GM20431 (cell line): Measurements from ENCODE around the gene CCDC146.

Source experiments
- in situ Hi-C: fragments of 300-500 bp; cut with MseI, MboI; formaldehyde crosslinking; loops from one replicate; pipeline ENCODE4 v1.15.0; 2020; ENCODE audit warnings: low sequenced_read_pairs; ENCODE audit not compliant: unreplicated experiment

CCDC146 gene

DNA sequence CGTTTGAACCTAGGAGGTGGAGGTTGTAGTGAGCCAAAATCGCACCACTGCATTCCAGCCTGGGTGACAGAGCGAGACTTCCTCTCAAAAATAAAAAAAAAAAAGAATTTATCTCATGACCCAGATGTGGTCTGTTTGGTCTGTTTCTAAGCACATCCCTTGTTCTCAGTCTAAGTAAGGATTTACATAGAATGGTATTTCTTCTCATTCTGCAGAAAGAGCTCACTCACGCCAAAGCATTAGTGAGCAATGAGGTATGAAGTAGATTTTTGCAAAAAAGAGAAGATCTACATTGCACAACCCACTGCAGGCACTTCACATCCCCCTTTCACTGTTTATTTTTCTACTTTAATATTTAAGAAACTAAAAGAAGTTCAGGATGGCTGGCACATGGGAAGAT is 153.7 kb downstream of the CCDC146 start:
- in situ Hi-C loops = no loop called here

DNA sequence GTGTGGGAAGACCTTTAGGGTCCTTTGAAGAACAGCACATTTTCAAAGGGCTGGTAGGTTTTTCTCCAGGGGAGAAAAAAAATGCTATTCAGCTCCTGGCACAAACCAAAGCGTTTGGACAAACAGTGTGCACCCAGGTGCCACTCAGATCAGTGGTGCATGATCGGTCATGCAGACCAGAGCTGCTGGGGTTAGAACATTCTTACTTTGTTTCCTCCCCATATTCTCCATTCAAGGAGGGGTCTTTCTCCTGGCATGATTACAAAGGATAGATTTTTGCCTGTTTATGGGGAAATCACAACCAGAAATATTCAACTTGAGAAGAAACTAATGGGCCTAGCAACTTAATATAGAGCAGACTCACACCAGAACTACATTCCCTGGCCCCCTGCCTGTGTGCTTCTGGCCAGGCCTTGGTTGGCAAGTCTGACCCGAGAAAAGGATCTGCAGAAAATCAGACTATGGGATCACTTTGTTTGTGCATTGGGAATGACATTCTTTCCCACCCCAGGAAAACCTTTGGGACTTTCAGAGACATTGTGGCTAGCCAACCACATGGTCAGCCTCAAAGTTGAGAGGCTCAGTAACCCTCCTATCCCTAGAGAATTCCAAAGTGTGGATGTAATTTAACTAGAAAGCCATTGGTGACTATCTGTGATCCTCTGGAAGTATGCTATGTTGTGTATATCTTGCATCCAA is 159.5 kb downstream of the CCDC146 start:
- in situ Hi-C loops = no loop called here

DNA sequence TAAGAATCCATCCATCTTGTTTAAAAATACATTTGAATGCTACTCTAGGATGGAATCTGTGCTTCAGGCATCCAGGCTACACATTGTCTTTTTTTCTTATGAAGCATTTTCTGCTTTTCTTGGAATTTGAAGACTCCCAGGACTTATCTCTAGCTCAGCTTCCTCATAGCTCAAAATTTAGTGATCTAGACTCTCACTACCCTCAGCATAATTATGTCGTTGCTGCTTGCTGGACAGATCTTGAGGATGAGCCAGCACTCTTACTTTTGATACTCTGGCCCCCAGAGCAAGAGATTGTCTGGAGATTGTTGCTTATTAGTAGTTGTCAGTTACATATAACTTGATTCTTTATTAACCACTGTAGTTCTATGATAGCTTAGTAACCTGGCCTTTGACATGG is 160.5 kb downstream of the CCDC146 start:
- in situ Hi-C loops = no loop called here

DNA sequence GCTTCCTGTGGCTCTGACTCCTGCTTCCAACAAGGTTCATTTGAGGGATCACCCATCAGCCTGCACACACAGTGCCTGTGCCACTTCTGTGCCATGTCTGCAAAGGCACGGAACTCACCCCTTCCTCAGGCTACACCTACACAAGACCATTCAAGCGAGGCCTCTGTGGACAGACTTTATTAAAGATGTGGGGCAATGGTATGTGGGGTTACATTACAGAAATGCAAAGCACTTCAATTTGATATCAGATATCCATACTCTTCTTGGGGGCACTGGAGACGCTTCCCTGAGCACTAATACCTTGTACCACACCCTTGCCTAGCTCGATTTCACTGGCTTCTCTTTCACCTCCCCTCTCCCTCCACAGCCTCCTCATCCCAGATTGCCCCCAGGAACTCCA is 161.6 kb downstream of the CCDC146 start:
- in situ Hi-C loops = no loop called here

DNA sequence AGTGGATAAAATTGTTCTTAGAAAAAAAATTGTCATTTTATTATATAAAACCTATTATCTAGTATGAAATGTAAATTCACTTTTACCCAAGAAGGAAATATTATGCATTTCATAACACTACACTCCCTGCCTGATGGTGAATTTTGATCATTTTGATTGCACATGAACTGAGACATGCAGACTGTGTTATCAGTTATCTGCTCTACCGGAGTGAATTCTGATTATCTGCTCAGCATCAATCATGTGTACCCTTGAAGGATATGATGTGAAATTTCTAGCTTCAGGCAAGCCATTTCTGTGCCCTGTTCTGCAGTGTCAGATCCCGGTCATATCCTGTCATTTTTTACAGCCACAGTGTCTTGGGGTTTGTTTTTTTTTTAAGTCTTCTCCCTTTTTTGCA is 162.2 kb downstream of the CCDC146 start:
- in situ Hi-C loops = no loop called here

DNA sequence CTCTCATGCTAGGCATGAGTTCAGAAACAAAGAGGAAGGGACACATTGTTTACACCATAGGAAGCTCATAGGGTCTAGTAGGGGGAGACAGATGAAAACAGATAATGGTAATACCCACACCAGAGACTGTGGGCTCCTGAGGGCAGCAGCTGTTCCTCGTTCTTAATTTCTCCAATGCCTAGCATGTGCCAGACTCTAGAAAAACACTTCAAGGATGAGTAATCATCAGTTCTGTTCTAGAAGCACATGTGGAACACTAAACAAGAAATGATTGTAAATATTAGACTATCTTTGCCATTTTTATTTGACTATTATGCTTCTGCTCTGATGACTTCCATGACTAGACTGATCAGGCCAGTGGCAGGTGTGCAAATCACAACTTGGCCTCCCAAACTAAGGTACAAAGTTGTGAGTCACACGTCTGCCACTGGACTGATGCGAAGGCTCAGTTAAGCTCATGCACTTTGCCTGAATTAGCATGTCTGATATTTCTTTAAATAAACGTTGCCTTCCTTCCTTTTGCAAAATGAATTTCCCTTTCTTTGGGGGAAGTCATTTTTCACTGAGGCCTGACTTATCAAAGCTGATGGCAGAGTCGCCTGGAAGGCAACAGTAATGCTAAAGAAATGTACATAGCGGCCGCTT is 166.4 kb downstream of the CCDC146 start:
- in situ Hi-C loops = no loop called here

DNA sequence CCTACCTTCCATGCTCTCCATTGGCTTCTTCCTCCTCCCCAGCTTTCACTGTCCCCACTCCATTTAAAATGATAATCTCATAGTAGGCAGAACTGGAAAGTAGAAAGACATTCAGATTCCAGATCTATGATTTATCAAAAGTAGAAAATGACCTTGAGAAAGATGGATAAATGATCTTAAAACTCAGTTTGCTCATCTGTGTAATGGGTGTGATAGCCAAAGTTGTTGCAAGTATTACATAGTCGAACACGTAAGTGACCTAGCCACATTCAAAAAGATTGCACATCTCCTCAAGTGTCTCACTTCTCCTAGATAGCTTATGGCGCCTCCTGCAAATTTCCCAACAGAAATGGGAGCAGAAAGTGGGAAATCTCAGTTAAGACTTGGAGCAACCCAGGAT is 167.0 kb downstream of the CCDC146 start:
- in situ Hi-C loops = no loop called here

DNA sequence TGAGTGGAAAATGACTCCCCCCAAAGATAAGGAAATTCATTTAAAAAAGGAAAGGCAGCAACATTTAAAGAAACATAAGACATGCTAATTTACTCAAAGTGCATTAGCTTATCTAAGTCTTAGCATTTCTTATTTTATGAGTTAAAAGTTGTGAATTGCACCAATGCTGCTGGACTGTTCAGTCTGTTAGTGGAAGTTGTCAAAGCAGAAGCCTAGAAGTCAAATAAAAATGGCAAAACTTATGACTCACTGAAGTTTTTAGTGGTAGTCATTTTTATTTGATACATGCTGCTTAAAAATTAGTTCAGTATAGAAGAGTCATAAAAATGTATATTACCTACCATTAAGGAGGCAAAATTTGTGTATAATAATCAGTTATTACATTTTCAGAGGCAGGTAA is 168.0 kb downstream of the CCDC146 start:
- in situ Hi-C loops = no loop called here

DNA sequence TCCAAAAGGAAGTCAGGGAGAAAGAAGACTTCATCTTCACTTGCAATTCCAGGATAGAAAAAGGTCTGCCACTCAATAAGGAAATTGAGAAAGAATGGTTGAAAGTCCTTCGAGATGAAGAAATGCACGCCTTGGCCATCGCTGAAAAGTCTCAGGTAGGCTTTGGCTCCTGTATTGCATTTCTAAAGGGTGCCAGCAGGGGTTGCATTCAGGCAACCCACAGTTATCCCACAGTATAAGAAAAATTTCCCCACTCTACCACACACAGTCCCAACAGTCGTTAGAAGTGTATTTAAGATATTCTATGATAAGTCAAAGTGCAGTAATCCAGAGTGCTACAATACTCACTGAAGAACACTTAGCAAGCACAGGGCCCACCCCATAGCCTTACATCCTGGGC is 170.6 kb downstream of the CCDC146 start:
- in situ Hi-C loops = no loop called here

DNA sequence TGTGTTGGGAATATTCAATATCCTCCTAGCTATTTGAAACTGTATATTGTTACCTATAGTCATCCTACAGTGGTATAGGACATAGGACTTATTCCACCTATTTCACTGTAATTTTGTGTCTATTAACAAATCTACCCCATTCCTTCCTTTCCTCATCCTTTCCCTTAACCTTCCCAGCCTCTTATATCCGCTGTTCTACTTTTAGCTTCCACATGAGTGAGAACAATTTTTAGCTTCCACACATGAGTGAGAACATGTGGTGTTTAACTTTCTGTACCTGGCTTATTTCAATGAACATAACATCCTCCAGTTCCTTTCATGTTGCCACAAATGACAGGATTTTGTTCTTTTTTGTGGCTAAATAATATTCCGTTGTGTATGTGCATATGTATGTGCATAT is 173.1 kb downstream of the CCDC146 start:
- in situ Hi-C loops = no loop called here

DNA sequence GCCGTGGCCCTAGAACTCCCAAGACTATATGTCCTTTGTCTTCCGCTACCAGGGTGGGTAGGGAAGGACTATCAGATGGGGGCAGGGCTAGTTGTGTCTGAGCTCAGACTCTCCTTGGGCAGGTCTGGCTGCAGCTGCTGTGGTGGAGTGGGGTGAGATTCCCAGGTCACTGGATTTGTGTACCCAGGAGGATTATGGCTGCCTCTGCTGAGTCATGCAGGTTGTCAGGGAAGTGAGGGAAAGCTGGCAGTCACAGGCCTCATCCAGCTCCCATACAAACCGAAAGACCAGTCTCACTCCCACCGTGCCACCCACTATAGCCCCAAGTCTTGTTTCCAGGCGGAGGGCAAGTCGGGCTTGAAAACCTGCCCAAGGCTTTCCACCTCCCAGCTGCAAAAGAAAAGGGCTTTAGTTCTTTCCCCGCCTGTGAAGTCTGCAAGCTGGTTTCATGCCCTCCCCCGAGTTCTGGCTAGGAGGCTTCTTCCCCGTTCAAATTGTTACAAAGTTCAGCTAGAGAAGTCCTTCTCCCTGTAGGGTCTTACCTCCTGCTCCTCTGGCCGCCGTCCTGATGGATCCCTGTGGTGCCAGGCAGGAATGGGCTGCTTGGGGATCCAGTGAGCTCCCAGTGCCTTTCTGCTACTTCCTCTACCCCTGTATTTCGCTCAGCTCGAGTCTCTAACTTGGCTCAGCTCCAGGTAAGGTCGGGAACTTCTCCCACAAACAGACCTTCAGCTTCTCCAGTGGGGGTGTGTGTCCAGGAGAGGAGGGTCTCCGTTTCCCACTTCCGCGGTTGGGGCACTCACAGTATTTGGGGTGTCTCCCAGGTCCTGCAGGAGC is 184.0 kb downstream of the CCDC146 start:
- in situ Hi-C loops = no loop called here

DNA sequence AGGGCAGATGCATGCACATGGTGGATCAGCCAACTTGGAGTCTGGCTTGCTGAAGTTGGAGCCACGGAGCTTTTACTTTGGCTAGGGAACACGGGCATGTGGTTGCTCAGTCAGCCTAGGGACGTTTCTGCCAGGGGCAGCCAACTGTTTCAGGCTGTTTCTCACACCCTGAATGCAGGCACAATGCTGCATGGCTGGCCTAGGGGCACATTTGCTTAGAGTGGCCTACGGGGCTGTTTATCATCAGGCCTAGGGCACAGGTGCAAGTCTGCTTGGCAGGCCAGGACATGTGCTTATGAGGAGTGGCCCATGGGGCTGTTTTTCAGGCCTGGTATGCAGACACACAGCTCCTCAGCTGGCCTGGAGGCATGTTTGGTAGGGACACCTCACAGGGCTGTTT is 186.4 kb downstream of the CCDC146 start:
- in situ Hi-C loops = no loop called here

DNA sequence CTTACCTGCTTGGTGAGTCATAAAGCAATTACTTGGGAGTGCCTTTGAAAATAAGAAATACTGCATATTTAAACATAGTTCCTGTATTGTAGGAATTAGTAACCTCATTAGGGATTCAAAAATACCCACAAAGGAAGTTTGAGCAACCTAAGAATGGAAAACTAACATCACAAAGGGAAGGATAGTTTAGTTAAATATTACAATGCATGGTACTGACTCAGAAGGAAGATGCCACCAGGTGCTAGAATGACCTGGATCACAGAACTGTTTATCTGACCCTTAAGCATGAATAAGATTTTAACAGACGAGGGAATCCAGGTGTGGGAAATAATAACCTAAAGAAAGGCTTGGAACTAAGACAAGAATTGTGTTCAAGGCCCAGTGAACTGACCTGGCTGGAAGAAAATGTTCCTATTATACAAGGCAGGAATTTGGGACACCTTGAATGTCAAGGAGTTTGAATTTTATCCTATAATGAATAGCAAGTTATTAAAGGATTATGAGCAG is 187.4 kb downstream of the CCDC146 start:
- in situ Hi-C loops = no loop called here

DNA sequence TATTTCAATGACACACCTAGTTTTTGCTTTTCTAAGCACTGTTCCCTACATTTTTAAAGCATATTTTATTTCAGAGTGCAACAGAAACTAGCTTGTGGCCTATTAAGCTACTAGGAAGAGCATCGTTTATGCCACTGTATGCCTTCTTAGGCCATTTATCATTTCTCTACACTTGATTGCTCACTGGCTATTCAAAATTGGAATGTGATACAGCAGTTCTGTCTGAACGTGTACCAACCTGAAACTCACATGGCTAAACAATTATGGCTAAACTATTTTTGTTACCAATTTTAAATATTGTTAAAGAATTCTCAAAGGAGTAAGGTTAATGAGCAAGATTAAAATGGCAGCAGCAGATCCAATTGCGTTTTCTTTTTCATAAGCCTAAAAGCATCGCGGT is 188.6 kb downstream of the CCDC146 start:
- in situ Hi-C loops = no loop called here

DNA sequence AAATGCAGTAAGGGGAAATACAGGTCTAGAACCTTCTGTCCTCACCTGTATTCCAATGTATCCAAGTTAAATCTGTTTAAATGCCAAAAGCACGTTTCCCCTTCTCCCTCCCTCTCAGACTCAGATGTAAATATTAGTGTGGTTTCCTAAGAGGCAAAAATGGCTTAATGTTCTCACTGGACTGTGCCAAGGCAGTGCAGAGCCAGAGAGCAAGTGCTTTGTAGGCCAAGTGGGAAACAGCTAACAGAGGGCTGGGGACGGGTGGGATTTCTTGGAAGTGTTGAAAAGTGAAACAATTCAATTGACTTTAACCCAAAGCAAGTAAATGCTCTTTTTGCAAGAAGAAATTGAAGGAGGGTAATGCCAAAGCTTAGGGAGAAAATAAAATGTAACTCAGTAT is 190.7 kb downstream of the CCDC146 start:
- in situ Hi-C loops = no loop called here

DNA sequence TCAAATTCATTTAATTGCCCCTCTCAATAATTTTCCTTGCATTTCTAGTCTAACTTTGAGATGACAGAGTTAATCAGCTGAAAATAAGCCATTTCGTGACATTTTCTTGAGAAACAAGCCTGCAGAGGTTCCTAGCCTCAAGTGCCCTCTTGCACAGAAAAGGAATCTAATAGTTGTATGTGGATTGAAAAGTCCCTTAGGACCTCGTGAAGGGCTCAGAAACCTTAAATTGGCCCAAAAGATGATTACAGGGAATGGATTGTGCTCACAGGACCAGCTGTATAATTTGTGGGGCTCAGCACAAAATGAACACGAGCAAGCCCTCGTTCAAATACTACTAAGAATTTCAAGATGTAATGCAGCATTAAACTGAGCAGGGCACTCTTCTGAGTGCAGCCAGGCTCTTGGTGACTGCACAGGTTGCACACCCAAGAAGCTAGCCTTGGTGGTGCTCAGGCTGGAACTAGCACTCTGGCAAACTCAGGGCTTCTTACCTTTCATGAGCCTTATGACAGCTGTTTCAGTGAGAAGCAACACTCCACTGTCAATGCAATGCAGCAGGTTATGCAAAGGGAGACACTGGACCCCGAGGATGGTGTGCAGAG is 191.6 kb downstream of the CCDC146 start:
- in situ Hi-C loops = no loop called here

DNA sequence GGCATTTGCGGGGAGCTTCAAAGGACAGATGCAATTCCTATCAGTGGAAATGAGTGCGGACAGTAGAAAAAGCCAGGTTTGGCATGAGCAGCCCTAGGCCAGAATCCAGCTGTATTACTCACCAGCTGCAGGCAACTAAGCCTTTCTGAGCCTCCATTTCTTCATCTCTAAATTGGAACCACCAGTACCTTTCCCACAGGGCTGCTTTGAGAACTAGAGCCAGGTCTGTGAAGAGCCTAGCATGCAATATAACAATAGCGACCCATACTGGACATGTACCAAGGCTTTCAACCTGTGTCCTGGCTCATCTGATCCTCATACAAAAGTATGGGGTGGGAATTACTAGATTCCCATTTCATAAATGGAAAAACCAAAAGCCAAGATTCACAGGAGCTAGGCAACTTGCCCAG is 192.8 kb downstream of the CCDC146 start:
- in situ Hi-C loops = no loop called here

DNA sequence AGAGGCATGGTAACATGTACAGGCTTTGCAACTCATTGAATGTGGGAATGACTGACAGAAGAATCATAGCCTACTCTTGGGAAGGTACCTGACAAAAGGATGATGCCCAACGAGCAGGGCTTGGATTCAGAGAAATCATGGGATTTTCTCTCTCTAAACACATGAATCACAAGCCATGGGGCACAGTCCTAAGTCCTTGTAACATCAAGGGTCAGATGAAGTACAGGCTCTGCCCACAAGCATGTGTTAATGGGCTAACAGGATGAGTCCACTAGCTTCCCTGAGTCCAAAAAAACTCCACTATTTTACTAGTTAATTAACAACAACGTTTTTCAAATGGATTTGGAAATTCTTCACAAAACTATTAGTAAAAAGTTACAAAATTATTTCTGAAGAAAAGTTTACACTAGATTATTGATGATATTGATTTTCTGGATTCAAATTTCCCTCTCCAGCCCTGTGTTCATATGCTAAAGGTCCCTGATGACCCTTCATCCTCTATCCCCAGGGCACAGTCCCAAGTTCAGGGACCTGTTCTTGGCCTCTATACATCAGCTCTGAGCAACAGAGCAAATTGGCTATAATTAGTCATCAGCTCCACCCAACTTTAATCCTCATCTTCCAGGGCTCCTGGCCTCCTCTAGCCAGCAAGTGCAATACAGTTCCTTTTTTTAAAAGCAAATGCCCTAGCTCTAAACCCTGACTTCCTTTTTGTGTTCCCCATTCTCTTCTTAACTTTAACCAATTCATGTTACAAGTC is 194.0 kb downstream of the CCDC146 start:
- in situ Hi-C loops = no loop called here

DNA sequence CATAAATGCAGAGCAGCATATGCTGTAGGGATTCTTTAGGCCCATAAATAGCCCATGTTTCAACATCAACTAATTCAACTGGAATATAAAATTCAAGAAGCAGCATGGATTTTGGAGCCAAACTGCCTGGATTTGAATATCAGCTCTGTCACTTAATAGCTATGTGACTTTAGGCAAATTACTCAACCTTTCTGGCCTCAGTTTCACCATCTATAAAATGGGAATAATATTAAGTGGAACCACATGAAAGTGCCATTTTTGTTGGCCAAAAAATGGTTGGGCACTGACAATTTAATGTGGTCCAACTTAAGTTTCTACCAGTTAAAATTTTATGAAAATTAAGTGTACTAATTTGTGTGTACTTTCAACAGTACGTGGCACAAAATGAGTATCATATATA is 195.6 kb downstream of the CCDC146 start:
- in situ Hi-C loops = no loop called here

DNA sequence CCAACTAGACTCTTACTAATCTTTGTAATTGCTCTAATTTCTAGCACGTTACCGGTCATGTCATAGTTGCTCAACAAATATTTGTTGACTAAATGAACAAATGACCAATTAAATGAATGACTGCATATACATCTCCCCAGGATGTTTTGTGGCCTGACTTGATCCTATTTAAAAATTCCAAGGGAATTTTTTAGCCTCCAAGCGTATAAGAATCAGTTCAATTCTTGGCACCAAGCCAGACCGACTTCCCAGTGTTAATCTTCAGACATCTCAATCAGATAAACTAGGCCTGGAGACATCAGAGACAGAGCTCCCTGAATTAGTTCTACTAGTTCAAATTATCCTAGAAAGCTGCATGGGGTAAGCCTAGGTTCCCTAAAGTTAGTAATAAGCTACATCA is 197.7 kb downstream of the CCDC146 start:
- in situ Hi-C loops = no loop called here
